Measurements from ENCODE around the gene TMTC2. TPM values are rescaled to one million over a fixed set of nuclear protein-coding genes. Genes with fewer than 3 reads are reported as not detected.

The TMTC2 gene
- total RNA-seq (1 to 10 TPM; 8.1 to 8.2 TPM), polyA plus RNA-seq (under 1 TPM; 0.09 to 0.36 TPM)

DNA sequence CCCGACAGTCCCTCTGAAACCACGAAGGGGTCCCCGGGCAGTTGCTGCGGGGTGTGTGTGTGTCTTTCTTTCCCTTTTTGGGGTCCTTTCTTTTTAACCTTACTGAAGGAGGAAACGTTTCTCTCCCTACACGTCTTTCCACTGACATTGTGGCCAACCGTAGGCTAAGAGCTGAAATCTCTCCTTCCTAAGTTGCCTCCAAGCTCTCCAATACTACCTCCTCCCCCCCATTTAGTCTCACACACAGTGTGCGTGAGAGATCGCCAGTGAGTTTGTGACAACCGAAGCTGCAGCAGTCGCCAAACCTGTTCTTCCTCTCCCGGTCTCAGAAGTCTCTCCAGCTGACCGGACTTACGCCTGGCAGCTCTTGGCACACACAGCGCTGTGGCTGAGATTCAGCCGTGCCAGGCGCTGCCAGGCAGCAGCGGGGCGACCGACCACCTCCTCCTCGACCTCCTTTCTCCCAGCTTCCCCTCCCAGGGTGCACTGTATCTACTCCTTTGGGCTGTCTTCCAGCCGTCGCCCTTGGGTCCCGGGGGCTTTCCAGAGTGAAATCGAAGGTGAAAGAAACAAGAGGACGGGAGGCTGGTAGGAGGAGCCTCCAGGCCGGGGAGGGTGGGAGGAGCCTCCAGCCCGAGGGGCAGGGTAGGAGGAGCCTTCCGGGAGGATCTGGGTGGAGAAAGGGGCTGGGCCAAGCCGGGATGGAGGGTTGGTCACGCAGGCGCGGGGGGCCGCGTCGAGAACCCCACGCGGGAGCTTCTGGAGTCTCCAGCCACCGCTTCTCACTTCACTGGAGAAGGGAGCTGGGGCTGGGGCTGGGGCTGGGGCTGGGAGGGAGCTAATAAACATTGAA lies at the start of gene TMTC2:
Gene TMTC2, plus strand, starts transcription at position 739 of the 853 bp plus-strand sequence.
- no peaks in the 10 kb centered on the region for H3K9me3 ChIP-seq (ENCODE audit: control insufficient read depth in 1 of 2, low read length in 2 of 2)
- Mint-ChIP-seq H3K27ac (peak within 1 kb of the TSS; percentile 95 to 99 (median 97)), H3K4me3 (peak within 1 kb of the TSS; percentile 93 to 100 (median 97)), H3K36me3 (peaks cover 0 to 10% of the 10 kb centered on the region in 2 donors), H3K27me3 (peaks cover 8 to 13% of the 10 kb centered on the region in 2 donors), H3K4me1 (peaks cover 7 to 28% (median 17%) of the 10 kb centered on the region in 4 donors), H3K9me3 (no peaks in the 10 kb centered on the region)
- ChIA-PET POLR2A (ENCODE audit: partially characterized antibody) (interaction anchor here (0.9 to 1.8 kb wide), 5 partner anchors 9 to 329 kb away, joined by 3 to 12 read pairs (median 4); partner anchors contain the start of genes CCDC59 and METTL25), CTCF (ENCODE audit: partially characterized antibody) (interaction anchor here (0.8 to 4.2 kb wide), 23 partner anchors 11 to 1818 kb away, joined by 3 to 38 read pairs (median 4); partner anchors contain the start of genes CCDC59 and METTL25)
- peak within 1 kb of the TSS; percentile 75 for H3K27ac ChIP-seq (ENCODE audit: low read depth, low read length)
- peaks cover 12% of the 10 kb centered on the region for H3K4me1 ChIP-seq (ENCODE audit: insufficient read depth, low read length)
- no peaks in the 10 kb centered on the region for H3K36me3 ChIP-seq (ENCODE audit: insufficient read depth, low read length)
- no peaks in the 10 kb centered on the region for H3K27me3 ChIP-seq (ENCODE audit: insufficient read depth, low read length)
- peak within 1 kb of the TSS; percentile 66 to 85 for H3K4me3 ChIP-seq (ENCODE audit: low read length in 2 of 2)
- intact Hi-C loops (cut with micrococcal nuclease): loop anchor here (1.0 to 10.0 kb wide), 3 partner anchors 698 to 1822 kb away; no protein-coding TSS in a partner anchor
- peak; percentile 88 to 93 (median 90) for DNase-seq

DNA sequence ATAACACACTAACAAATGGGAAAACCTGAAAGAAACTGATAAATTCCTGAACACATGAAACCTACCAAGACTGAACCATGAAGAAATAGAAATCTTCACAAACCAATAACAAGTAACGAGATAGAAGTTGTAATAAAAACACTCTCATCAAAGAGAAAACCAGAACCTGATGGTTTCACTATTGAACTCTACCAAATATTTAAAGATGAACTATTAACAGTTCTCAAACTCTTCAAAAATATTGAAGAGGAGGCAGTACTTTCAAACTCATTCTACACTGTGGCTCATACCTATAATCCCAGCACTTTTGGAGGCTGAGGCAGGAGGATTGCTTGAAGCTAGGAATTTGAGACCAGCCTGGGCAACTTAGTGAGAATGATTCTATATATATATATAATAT lies 48.4 kb upstream of the TMTC2 start:
- Histone ChIP-seq H3K9me3 (ENCODE audit: control insufficient read depth in 1 of 2, low read length in 2 of 2) (no peaks in the 10 kb centered on the region), H3K27me3 (ENCODE audit: insufficient read depth, low read length) (no peaks in the 10 kb centered on the region), H3K27ac (ENCODE audit: low read depth, low read length) (no peak overlapping the region), H3K36me3 (ENCODE audit: insufficient read depth, low read length) (no peaks in the 10 kb centered on the region), H3K4me3 (ENCODE audit: low read length in 2 of 2) (no peak overlapping the region), H3K4me1 (ENCODE audit: insufficient read depth, low read length) (no peaks in the 10 kb centered on the region)
- H3K9me3 Mint-ChIP-seq: peaks cover 0 to 4% (median 0%) of the 10 kb centered on the region in 8 donors
- intact Hi-C loops (cut with micrococcal nuclease): no loop called here
- no peaks in the 10 kb centered on the region for H3K4me1 Mint-ChIP-seq
- no peak overlapping the region for H3K4me3 Mint-ChIP-seq
- POLR2A ChIA-PET (ENCODE audit: partially characterized antibody): no interaction called here
- H3K36me3 Mint-ChIP-seq: no peaks in the 10 kb centered on the region
- no peak overlapping the region for H3K27ac Mint-ChIP-seq
- DNase-seq: no peak
- no peaks in the 10 kb centered on the region for H3K27me3 Mint-ChIP-seq
- CTCF ChIA-PET (ENCODE audit: partially characterized antibody): no interaction called here

GRCh38 chr12:82644896-82645295 lies 41.8 kb upstream of the TMTC2 start:
- Mint-ChIP-seq H3K27me3 (no peaks in the 10 kb centered on the region), H3K9me3 (peaks cover 0 to 3% (median 0%) of the 10 kb centered on the region in 8 donors), H3K27ac (no peak overlapping the region), H3K4me3 (no peak overlapping the region), H3K36me3 (no peaks in the 10 kb centered on the region), H3K4me1 (no peaks in the 10 kb centered on the region)
- intact Hi-C loops (cut with micrococcal nuclease): no loop called here
- Histone ChIP-seq H3K4me1 (ENCODE audit: insufficient read depth, low read length) (no peaks in the 10 kb centered on the region), H3K9me3 (ENCODE audit: control insufficient read depth in 1 of 2, low read length in 2 of 2) (no peaks in the 10 kb centered on the region), H3K36me3 (ENCODE audit: insufficient read depth, low read length) (no peaks in the 10 kb centered on the region), H3K27me3 (ENCODE audit: insufficient read depth, low read length) (no peaks in the 10 kb centered on the region), H3K4me3 (ENCODE audit: low read length in 2 of 2) (no peak overlapping the region), H3K27ac (ENCODE audit: low read depth, low read length) (no peak overlapping the region)
- DNase-seq: no peak
- POLR2A ChIA-PET (ENCODE audit: partially characterized antibody): no interaction called here
- CTCF ChIA-PET (ENCODE audit: partially characterized antibody): no interaction called here

DNA sequence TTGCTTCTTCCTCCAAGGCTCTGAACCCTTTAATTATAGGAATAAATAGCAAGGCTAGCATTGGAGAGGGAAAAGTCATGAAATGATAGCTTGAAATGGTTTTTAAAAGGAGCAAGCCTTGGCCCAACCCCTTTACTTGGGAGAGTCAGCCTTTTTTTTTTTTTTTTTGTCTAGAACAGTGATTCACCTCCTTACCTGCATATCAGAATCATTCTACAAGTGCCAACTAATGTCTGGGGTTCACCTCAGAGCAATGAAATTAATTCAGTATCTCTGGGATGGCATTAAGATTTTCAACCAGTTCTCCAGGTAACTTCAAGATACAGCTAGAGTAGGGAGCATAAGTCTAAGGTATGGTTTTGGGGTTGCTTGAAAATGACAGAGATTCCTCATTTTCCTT lies 41.3 kb upstream of the TMTC2 start:
- Histone ChIP-seq H3K4me1 (ENCODE audit: insufficient read depth, low read length) (no peaks in the 10 kb centered on the region), H3K9me3 (ENCODE audit: control insufficient read depth in 1 of 2, low read length in 2 of 2) (no peaks in the 10 kb centered on the region), H3K36me3 (ENCODE audit: insufficient read depth, low read length) (no peaks in the 10 kb centered on the region), H3K27ac (ENCODE audit: low read depth, low read length) (no peak overlapping the region), H3K27me3 (ENCODE audit: insufficient read depth, low read length) (no peaks in the 10 kb centered on the region), H3K4me3 (ENCODE audit: low read length in 2 of 2) (no peak overlapping the region)
- H3K9me3 Mint-ChIP-seq: peaks cover 0 to 3% (median 0%) of the 10 kb centered on the region in 8 donors
- CTCF ChIA-PET (ENCODE audit: partially characterized antibody): no interaction called here
- H3K4me1 Mint-ChIP-seq: peaks cover 2% of the 10 kb centered on the region in 4 donors
- no peak overlapping the region for H3K4me3 Mint-ChIP-seq
- intact Hi-C loops (cut with micrococcal nuclease): no loop called here
- no peaks in the 10 kb centered on the region for H3K36me3 Mint-ChIP-seq
- no peaks in the 10 kb centered on the region for H3K27me3 Mint-ChIP-seq
- DNase-seq: no peak
- POLR2A ChIA-PET (ENCODE audit: partially characterized antibody): no interaction called here
- no peak overlapping the region for H3K27ac Mint-ChIP-seq

DNA sequence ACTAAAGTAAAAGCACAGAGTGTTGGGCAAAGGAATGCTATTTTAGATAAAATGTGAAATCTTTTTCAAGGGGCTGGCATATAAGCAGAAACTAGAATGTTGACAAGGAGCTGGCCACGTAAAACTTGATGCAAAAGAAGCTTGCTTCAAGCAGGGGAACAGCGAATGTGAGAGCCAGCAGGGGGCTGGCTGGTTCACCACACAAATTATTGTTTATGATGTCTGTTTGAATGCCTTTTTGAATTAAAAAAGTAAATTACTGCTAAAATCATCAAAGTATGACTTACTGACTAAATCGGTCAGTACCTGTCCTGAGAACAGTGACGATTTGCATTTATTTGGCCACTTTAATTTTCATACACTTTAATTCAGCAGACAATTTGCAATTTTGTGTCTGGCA lies 38.9 kb upstream of the TMTC2 start:
- no peaks in the 10 kb centered on the region for H3K9me3 ChIP-seq (ENCODE audit: control insufficient read depth in 1 of 2, low read length in 2 of 2)
- no peaks in the 10 kb centered on the region for H3K36me3 ChIP-seq (ENCODE audit: insufficient read depth, low read length)
- H3K4me3 ChIP-seq (ENCODE audit: low read length in 2 of 2): no peak overlapping the region
- H3K27me3 ChIP-seq (ENCODE audit: insufficient read depth, low read length): no peaks in the 10 kb centered on the region
- CTCF ChIA-PET (ENCODE audit: partially characterized antibody): no interaction called here
- Mint-ChIP-seq H3K27ac (no peak overlapping the region), H3K36me3 (no peaks in the 10 kb centered on the region), H3K4me1 (peaks cover 7 to 9% (median 8%) of the 10 kb centered on the region in 4 donors), H3K4me3 (no peak overlapping the region), H3K27me3 (no peaks in the 10 kb centered on the region), H3K9me3 (no peaks in the 10 kb centered on the region)
- intact Hi-C loops (cut with micrococcal nuclease): no loop called here
- no peak for DNase-seq
- POLR2A ChIA-PET (ENCODE audit: partially characterized antibody): no interaction called here
- H3K27ac ChIP-seq (ENCODE audit: low read depth, low read length): no peak overlapping the region
- H3K4me1 ChIP-seq (ENCODE audit: insufficient read depth, low read length): no peaks in the 10 kb centered on the region

GRCh38 chr12:82648259-82648909 lies 38.3 kb upstream of the TMTC2 start:
- Mint-ChIP-seq H3K36me3 (no peaks in the 10 kb centered on the region), H3K27me3 (no peaks in the 10 kb centered on the region), H3K4me3 (no peak overlapping the region), H3K4me1 (peaks cover 7 to 9% (median 8%) of the 10 kb centered on the region in 4 donors), H3K27ac (no peak overlapping the region), H3K9me3 (no peaks in the 10 kb centered on the region)
- Histone ChIP-seq H3K4me1 (ENCODE audit: insufficient read depth, low read length) (no peaks in the 10 kb centered on the region), H3K27ac (ENCODE audit: low read depth, low read length) (no peak overlapping the region), H3K27me3 (ENCODE audit: insufficient read depth, low read length) (no peaks in the 10 kb centered on the region), H3K4me3 (ENCODE audit: low read length in 2 of 2) (no peak overlapping the region), H3K9me3 (ENCODE audit: control insufficient read depth in 1 of 2, low read length in 2 of 2) (no peaks in the 10 kb centered on the region), H3K36me3 (ENCODE audit: insufficient read depth, low read length) (no peaks in the 10 kb centered on the region)
- CTCF ChIA-PET (ENCODE audit: partially characterized antibody): interaction anchor here (0.6 kb wide), 1 partner anchor 310 kb away, joined by 3 read pairs; no protein-coding TSS in a partner anchor
- no peak for DNase-seq
- POLR2A ChIA-PET (ENCODE audit: partially characterized antibody): no interaction called here
- intact Hi-C loops (cut with micrococcal nuclease): no loop called here

- H3K4me1 ChIP-seq (ENCODE audit: insufficient read depth, low read length): no peaks in the 10 kb centered on the region
- peaks cover 7 to 9% (median 8%) of the 10 kb centered on the region in 4 donors for H3K4me1 Mint-ChIP-seq
- ChIA-PET CTCF (ENCODE audit: partially characterized antibody) (no interaction called here), POLR2A (ENCODE audit: partially characterized antibody) (no interaction called here)
- H3K36me3 Mint-ChIP-seq: no peaks in the 10 kb centered on the region
- peak overlapping the region in 2 of 8 donors; percentile 1 to 18 for H3K4me3 Mint-ChIP-seq
- no peaks in the 10 kb centered on the region for H3K36me3 ChIP-seq (ENCODE audit: insufficient read depth, low read length)
- no peaks in the 10 kb centered on the region for H3K9me3 ChIP-seq (ENCODE audit: control insufficient read depth in 1 of 2, low read length in 2 of 2)
- peaks cover 0 to 1% (median 0%) of the 10 kb centered on the region in 8 donors for H3K9me3 Mint-ChIP-seq
- intact Hi-C loops (cut with micrococcal nuclease): no loop called here
- no peaks in the 10 kb centered on the region for H3K27me3 ChIP-seq (ENCODE audit: insufficient read depth, low read length)
- peak in 4 of 5 donors; percentile 2 to 46 (median 13) for DNase-seq
- no peak overlapping the region for H3K4me3 ChIP-seq (ENCODE audit: low read length in 2 of 2)
- peak overlapping the region in 4 of 7 donors; percentile 6 to 62 (median 38) for H3K27ac Mint-ChIP-seq
- H3K27ac ChIP-seq (ENCODE audit: low read depth, low read length): no peak overlapping the region
- peaks cover 0 to 2% of the 10 kb centered on the region in 2 donors for H3K27me3 Mint-ChIP-seq
Measured at GRCh38 chr12:82650627-82651337, 35.9 kb upstream of the TMTC2 start.
